ENCODE results near the gene MT1A. TPM values are rescaled to one million over a fixed set of nuclear protein-coding genes. Genes with fewer than 3 reads are reported as not detected.

Gene MT1A
- total and polyA plus RNA-seq, 2 of the 8 experiments (the other 6 are each of a cell fraction or from before 2014, with no cell fraction given), result not detected

- ChIA-PET POLR2A (ENCODE audit: partially characterized antibody) (interaction anchor here (1.0 to 6.3 kb wide), 9 partner anchors 11 to 31 kb away, joined by 3 to 30 read pairs (median 4); partner anchors contain the start of genes MT1E and MT1F), CTCF (ENCODE audit: partially characterized antibody) (interaction anchor here (0.7 to 3.6 kb wide), 9 partner anchors 9 to 61 kb away, joined by 3 to 14 read pairs (median 4); partner anchors contain the start of genes MT1E and MT1G)
- H3K56ac ChIP-seq (replicated peaks; ENCODE audit: insufficient read length, low read depth, low read length), result no peak overlapping the region
- H3K4me3 ChIP-seq (ENCODE audit: extremely low read depth in 1 of 4, insufficient read depth in 2 of 4, low read depth in 3 of 4, low read length in 4 of 4), result no peak overlapping the region
- H4K20me1 ChIP-seq (replicated peaks in 1 of 2; ENCODE audit: control insufficient read depth in 1 of 2, insufficient read depth in 2 of 2, low read length in 2 of 2), result peaks cover 6 to 31% of the 10 kb centered on the region in 2 experiments
- no peak overlapping the region for H2AFZ ChIP-seq (ENCODE audit: low read length)
- H2BK12ac ChIP-seq (ENCODE audit: low read depth, low read length), result no peak overlapping the region
- no peak overlapping the region for H2BK20ac ChIP-seq (ENCODE audit: low read length)
- no peak overlapping the region for H3K4me2 ChIP-seq (ENCODE audit: insufficient read depth in 1 of 2, low read depth in 2 of 2, low read length in 2 of 2)
- peaks cover 90 to 100% (median 99%) of the 10 kb centered on the region in 4 experiments for H3K27me3 ChIP-seq (replicated peaks in 1 of 4; ENCODE audit: control insufficient read depth in 3 of 4, extremely low read depth in 1 of 4, insufficient read depth in 3 of 4, low read length in 3 of 4)
- no peak overlapping the region for H3K27ac ChIP-seq (ENCODE audit: low read depth, low read length)
- no peak overlapping the region for H3K4ac ChIP-seq (replicated peaks; ENCODE audit: insufficient read length, low read depth, low read length)
- 93% methylated on average over 1 of the region's 1 CpG; no CpG with 5 or more reads in 1 of the 2 experiments for WGBS, 2 experiments (ENCODE audit: extremely low coverage in 1 of 2, insufficient coverage in 1 of 2, insufficient read length in 1 of 2, insufficient replicate concordance in 2 of 2, low coverage in 1 of 2, low lambda C conversion rate in 2 of 2, missing lambda C conversion rate in 1 of 2)
- no peak for FAIRE-seq
- H3K4me1 ChIP-seq (replicated peaks in 1 of 4; ENCODE audit: control insufficient read depth in 3 of 4, insufficient read depth in 4 of 4, low read length in 3 of 4), result peaks cover 3 to 22% (median 7%) of the 10 kb centered on the region in 4 experiments
- no peak overlapping the region for H3K9ac ChIP-seq (replicated peaks in 1 of 4; ENCODE audit: extremely low read depth in 1 of 4, low read depth in 3 of 4, low read length in 3 of 4)
- no peak overlapping the region for H2AK5ac ChIP-seq (ENCODE audit: low read depth, low read length)
- no peak overlapping the region for H2BK15ac ChIP-seq (ENCODE audit: low read length)
- H3K14ac ChIP-seq (ENCODE audit: insufficient read length), result no peak overlapping the region
- H3K18ac ChIP-seq (ENCODE audit: extremely low read depth, low read length), result no peak overlapping the region
- no peaks in the 10 kb centered on the region for H3K79me2 ChIP-seq (ENCODE audit: control insufficient read depth in 1 of 2, insufficient read depth in 2 of 2, low read length in 2 of 2)
- no peak overlapping the region for H4K8ac ChIP-seq (ENCODE audit: extremely low read depth, insufficient read depth, low read length)
- H3K79me1 ChIP-seq (ENCODE audit: low read depth, low read length), result no peaks in the 10 kb centered on the region
- no peak overlapping the region for H2BK120ac ChIP-seq (replicated peaks; ENCODE audit: low read depth, low read length)
- H3K36me3 ChIP-seq (ENCODE audit: control insufficient read depth in 2 of 4, insufficient read depth in 4 of 4, low read length in 3 of 4), result no peaks in the 10 kb centered on the region; a peak in 1 of 8 replicates
- DNase-seq (ENCODE audit: low read depth in 1 of 2, low spot score in 2 of 2), result no peak
- no peak overlapping the region for H2BK5ac ChIP-seq (ENCODE audit: low read depth, low read length)
- H4K91ac ChIP-seq (replicated peaks; ENCODE audit: insufficient read length, low read length), result no peak overlapping the region
- no peak overlapping the region for H4K5ac ChIP-seq (ENCODE audit: insufficient read length, low read depth, low read length)
- H3K9me3 ChIP-seq (ENCODE audit: insufficient read depth in 2 of 2, low read depth in 1 of 2, low read length in 1 of 2), result no peaks in the 10 kb centered on the region
- no peak overlapping the region for H3K23ac ChIP-seq (ENCODE audit: insufficient read length)
- H3K23me2 ChIP-seq (ENCODE audit: low read depth, low read length), result peaks cover 9% of the 10 kb centered on the region
- no peak for TF ChIP-seq CTBP2 (IDR thresholded peaks at IDR 0.05; ENCODE audit: borderline replicate concordance, insufficient read depth, insufficient read length, low read length)
- TF ChIP-seq TBP (IDR thresholded peaks at IDR 0.05; ENCODE audit: low read depth, low read length), result no peak
- TF ChIP-seq SUZ12 (IDR thresholded peaks at IDR 0.05; ENCODE audit: low read length), result no peak
- no peak for TF ChIP-seq KDM1A (IDR thresholded peaks at IDR 0.05; ENCODE audit: borderline replicate concordance, low read length)
- no peak for TF ChIP-seq SP4 (IDR thresholded peaks at IDR 0.05; ENCODE audit: low read length)
Observed at GRCh38 chr16:56640076-56640475, 1.6 kb downstream of the MT1A start.

All from H1 (cell line).